ENCODE data around the gene KRT38. TPM values are rescaled to one million over a fixed set of nuclear protein-coding genes. Genes with fewer than 3 reads are reported as not detected.

Gene KRT38
- total RNA-seq, 1 experiment from 2014 or later, result not detected

DNA sequence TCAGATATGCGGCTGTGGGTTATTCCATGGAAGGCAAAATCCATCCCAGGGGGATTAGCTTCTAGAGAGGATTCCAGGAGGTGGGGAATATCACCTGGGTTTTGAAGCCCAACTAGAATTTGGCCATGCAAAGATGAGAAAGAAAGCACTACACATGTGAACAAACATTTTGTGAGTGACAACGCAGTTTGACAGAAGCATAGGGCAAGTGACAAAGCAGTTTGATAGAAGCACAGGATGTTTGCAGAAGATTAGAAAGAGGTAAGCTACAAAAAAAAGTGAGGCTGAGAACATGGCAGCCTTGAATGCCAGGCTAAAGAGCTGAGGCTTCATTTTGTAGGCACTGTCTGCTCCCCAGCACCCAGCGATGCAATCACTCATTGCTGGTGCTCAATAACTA, 12.3 kb upstream of the KRT38 start:
- no peak overlapping the region for H2AFZ ChIP-seq (ENCODE audit: low read length)
- no peak overlapping the region for H4K8ac ChIP-seq (replicated peaks; ENCODE audit: insufficient read length, low read depth, low read length)
- no peak overlapping the region for H2BK15ac ChIP-seq (ENCODE audit: low read depth, low read length)
- no peak overlapping the region for H3K4me3 Mint-ChIP-seq
- TF ChIP-seq, protein P1, sequence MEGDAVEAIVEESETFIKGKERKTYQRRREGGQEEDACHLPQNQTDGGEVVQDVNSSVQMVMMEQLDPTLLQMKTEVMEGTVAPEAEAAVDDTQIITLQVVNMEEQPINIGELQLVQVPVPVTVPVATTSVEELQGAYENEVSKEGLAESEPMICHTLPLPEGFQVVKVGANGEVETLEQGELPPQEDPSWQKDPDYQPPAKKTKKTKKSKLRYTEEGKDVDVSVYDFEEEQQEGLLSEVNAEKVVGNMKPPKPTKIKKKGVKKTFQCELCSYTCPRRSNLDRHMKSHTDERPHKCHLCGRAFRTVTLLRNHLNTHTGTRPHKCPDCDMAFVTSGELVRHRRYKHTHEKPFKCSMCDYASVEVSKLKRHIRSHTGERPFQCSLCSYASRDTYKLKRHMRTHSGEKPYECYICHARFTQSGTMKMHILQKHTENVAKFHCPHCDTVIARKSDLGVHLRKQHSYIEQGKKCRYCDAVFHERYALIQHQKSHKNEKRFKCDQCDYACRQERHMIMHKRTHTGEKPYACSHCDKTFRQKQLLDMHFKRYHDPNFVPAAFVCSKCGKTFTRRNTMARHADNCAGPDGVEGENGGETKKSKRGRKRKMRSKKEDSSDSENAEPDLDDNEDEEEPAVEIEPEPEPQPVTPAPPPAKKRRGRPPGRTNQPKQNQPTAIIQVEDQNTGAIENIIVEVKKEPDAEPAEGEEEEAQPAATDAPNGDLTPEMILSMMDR (conservative IDR thresholded peaks at IDR 0.05), result no peak
- peaks cover 12% of the 10 kb centered on the region for H3K9me3 ChIP-seq (ENCODE audit: control insufficient read depth, low read depth, low read length)
- H2BK12ac ChIP-seq (ENCODE audit: insufficient read length, low read depth, low read length), result no peak overlapping the region
- no peak overlapping the region for H3K4ac ChIP-seq (ENCODE audit: low read depth, low read length)
- no peaks in the 10 kb centered on the region for H3K79me1 ChIP-seq (ENCODE audit: insufficient read depth, low read depth, low read length, poor library complexity, severe bottlenecking)
- H3K23me2 ChIP-seq (ENCODE audit: insufficient read length, low read depth, low read length, poor library complexity, severe bottlenecking), result no peaks in the 10 kb centered on the region
- no peaks in the 10 kb centered on the region for H3K27me3 ChIP-seq (ENCODE audit: insufficient read depth, low read length)
- no peaks in the 10 kb centered on the region for H4K20me1 ChIP-seq (ENCODE audit: control insufficient read depth, insufficient read depth, insufficient read length)
- H3K14ac ChIP-seq (ENCODE audit: insufficient read depth, low read length), result no peak overlapping the region
- H2AK5ac ChIP-seq (ENCODE audit: insufficient read length, low read length), result no peak overlapping the region
- H2BK120ac ChIP-seq (ENCODE audit: low read depth, low read length, poor library complexity, severe bottlenecking), result no peak overlapping the region
- no peaks in the 10 kb centered on the region for H3K4me1 Mint-ChIP-seq
- H3K36me3 Mint-ChIP-seq (ENCODE audit: insufficient read depth in 1 of 3, low read depth in 3 of 3), result no peaks in the 10 kb centered on the region; a peak in 4 of 7 replicates
- DNase-seq, result no peak
- H3K27ac Mint-ChIP-seq, result no peak overlapping the region
- H3K4me1 ChIP-seq (ENCODE audit: insufficient read depth, low read length), result no peaks in the 10 kb centered on the region
- H4K5ac ChIP-seq (ENCODE audit: insufficient read length, low read depth, low read length), result no peak overlapping the region
- H4K91ac ChIP-seq (ENCODE audit: insufficient read length, low read depth, low read length), result no peak overlapping the region
- no peaks in the 10 kb centered on the region for H3K79me2 ChIP-seq (ENCODE audit: insufficient read depth, low read length)
- H3K9ac ChIP-seq (ENCODE audit: extremely low read depth, insufficient read length, low read length), result no peak overlapping the region
- no peak overlapping the region for H3T11ph ChIP-seq (ENCODE audit: low read length)
- H3K27ac ChIP-seq (ENCODE audit: insufficient read length, low read depth, low read length), result no peak overlapping the region
- H3K18ac ChIP-seq (ENCODE audit: insufficient read length, low read depth, low read length), result no peak overlapping the region
- no peak overlapping the region for H3K56ac ChIP-seq (ENCODE audit: insufficient read length, low read depth, low read length)
- H2BK5ac ChIP-seq (ENCODE audit: insufficient read length, low read length), result no peak overlapping the region
- H3K23ac ChIP-seq (ENCODE audit: insufficient read length, low read depth, low read length), result no peak overlapping the region
- WGBS (ENCODE audit: extremely low coverage, insufficient read length, low lambda C conversion rate), result no CpG with 5 or more reads among the region's 3 CpGs
- H3K9me3 Mint-ChIP-seq, result peaks cover 3 to 13% of the 10 kb centered on the region in 2 experiments
- H3K27me3 Mint-ChIP-seq (ENCODE audit: low read depth), result peaks cover 10% of the 10 kb centered on the region
- H2BK20ac ChIP-seq (ENCODE audit: low read depth, low read length, poor library complexity, severe bottlenecking), result no peak overlapping the region
- H3K4me2 ChIP-seq (ENCODE audit: insufficient read depth, insufficient read length, low read length), result no peak overlapping the region

Data from H9 (cell line).